Hippocampal formation (tissue), 2 donors: ENCODE data around the gene WWOX.

Experiments used
- DNase-seq, 2 donors: peaks; one replicate each; lab custom pipeline; 2025; lab: John Stamatoyannopoulos, UW

The WWOX gene

DNA sequence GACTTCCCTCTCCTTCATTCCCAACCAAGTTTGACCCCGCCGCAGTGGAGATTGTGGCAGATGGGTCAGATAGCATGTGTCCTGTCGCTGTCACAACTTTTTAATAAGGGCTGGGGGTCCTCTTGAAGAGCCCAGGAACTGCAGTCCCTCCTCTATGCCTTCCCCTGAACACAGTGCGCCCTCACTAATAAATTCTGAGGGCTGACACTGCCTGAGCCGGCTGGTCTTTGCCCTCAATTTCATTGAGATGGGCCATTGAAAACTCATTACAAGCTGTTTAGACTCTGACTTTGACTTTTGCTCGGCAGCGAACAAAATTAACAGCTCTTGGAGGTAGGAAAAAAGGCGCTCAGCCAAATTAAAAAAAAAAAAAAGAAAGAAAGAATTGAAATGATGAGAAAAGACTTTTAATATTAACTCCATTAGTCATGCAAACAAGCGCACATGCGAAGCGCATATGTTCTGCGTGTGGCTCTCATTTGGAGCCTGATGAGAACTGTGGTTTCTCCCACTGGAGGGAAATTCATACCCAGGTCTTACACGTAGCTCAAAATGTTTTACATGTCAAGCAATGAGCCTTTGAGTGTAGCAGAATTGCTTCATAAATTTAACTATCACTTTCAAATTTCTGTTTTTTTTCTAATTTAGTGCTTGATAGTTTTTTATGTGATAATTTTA is 704.7 kb downstream of the WWOX start:
- DNase-seq, result no peak

- DNase-seq, result no peak
These were observed 706.1 kb downstream of the WWOX start for GRCh38 chr16:78805556-78805955.

- no peak for DNase-seq
These were observed 711.8 kb downstream of the WWOX start for GRCh38 chr16:78811247-78811646.

DNA sequence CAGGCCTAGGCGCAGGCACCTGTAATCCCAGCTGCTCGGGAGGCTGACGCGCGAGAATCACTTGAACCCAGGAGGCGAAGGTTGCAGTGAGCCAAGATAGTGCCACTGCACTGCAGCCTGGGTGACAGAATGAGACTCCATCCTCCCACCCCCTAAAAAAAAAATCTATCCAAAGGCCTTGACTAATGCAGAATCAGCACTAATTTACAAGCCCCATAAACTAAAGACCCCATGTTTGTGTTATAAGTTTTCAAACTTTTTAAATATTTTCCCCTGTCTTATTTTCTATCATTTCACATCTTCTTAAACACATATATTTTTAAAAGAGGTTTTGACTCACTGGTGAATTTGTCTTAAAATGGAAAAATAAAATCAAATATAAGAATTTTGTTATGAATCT is 713.1 kb downstream of the WWOX start:
- no peak for DNase-seq

DNA sequence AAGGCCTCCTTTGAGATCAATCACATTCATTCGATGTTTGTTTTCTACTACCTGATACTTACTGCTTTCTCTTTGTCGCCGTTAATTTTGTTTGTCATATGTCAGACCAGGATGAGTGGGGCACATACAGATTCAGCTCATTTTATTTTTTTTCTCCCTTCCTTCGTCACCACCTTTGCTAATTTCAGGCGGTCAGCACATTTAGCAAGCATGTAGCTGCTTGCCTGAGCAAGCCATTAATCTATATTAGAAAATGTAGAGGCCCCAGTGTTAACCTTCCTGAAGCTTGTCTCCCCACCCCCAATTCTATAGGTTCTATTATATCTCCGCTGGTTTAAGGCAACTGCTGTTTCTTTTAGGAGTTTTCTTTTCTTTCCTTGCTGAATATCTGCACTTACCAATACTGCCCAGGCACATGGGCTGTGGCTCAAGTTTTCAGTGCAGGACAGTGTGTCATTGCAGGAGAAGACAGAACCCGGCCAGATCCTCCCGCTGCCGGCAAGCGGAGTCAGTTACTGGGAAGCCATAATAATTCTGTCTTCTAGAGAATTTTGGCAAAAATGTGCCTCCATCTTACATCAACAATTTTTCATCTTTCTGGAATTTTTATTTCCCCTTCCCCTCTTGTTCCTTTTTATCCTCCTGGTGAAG is 714.3 kb downstream of the WWOX start:
- DNase-seq, result no peak

GRCh38 chr16:78815713-78816112 is 716.3 kb downstream of the WWOX start:
- no peak for DNase-seq

DNA sequence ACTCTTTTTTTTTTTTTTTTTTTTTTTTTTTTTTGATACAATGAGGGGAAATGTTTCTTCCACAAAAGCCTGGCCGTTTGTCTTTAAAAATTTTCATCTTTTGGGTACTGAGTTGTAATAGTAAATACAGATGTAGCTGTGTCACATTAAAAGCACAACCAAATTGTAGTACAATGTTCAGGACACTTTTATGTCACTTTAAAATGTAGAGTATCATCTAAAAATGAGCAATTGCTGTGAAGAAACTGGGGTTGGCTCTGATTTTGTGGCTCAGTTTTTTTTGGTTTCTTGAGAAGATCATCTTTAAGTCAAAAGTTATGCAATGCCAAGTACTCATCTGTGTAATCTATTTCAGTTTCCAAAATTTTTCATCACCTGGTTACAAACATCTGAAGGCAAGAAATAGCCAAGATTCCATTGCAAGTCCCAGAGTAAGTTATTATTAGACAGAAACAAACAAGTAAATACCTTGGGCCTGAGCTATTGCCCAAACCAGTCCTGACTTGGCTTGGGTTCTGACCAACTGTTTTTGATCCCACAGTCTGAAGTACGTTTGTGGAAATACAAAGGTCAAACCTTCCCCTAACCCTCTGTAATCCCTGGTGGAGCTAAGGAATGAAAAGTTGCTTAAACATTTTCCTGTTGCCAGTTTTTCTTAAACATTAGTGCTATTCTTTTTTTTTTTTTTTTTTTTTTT is 717.2 kb downstream of the WWOX start:
- no peak for DNase-seq

GRCh38 chr16:78817200-78817739 is 717.8 kb downstream of the WWOX start:
- DNase-seq, result no peak

GRCh38 chr16:78821335-78821734 is 721.9 kb downstream of the WWOX start:
- no peak for DNase-seq

DNA sequence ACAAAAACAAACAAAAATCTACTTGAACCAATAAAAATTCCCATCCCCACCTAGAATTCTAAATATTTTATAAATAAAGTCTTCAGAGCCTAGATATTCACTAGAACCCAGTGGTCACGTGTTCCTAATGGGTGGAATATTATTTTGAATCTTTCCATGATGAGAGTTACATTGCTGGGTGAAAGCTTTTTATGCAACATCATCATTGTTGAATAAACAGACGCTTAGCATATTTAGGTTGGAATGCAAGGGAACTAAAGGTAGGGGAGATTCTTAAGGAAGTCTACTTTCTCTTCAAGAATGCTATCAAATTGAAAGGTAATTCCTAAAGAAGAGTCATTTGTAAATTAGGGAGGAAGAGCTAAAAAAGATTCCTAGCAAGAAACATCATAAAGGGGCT is 723.1 kb downstream of the WWOX start:
- no peak for DNase-seq

GRCh38 chr16:78823027-78823426 is 723.6 kb downstream of the WWOX start:
- DNase-seq, result no peak

- no peak for DNase-seq
These were observed 729.8 kb downstream of the WWOX start for GRCh38 chr16:78829280-78829679.

GRCh38 chr16:78830599-78830998 is 731.1 kb downstream of the WWOX start:
- no peak for DNase-seq

DNA sequence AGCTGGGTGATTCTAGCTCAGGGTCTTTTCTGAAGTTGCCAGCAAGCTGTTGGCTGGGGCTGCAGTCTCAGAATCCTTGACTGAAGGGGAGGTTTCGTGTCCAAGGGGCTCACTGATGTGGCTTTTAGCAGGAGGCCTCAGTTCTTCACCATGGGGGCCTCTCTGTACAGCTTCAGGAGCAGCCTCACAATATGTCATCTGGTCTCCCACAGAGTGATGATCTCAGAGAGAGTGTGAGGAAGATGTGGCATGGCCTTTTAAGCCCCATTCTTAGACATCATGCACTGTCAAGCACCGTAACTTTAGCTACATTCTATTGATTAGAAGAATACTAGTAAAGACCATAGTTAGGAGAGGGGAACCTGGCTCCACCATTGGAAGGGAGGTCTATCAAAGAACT is 732.6 kb downstream of the WWOX start:
- no peak for DNase-seq

GRCh38 chr16:78836802-78837491 is 737.5 kb downstream of the WWOX start:
- DNase-seq, result no peak

- DNase-seq, result no peak
These were observed 738.3 kb downstream of the WWOX start for GRCh38 chr16:78837706-78838105.

DNA sequence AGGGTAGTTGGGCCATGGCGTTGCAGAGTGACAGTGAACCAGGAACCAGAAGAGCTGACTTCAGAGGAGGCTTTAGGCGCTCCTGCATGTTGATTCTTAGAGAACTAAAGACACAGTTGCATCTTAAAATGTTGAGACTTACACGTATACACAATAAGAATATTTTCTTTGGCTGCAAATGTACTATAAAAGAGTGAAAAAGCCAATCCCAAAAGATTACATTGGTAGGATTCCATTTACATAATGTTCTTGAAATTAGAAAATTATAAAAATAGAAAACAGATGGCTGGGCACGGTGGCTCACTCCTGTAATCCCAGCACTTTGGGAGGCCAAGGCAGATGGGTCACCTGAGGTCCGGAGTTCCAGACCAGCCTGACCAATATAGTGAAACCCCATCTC is 738.8 kb downstream of the WWOX start:
- DNase-seq, result no peak

DNA sequence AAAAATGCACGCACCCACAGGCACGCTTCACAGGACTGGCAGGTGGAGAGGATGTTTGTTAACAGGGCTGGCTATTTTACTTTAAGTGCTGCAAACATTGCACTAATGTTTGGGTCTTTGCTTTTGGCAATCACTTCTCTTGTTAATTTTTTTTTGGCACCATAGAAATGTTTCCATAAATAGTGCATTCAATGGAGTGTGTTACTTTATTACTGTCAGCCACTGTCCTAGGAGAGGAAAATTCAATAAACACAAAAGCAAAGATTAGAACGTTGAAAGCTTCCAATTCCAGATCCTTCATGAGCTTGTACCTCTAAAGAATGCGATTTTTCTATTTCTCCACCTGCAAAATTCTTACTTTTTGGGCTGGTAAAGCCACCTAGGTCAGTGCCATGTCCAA is 743.5 kb downstream of the WWOX start:
- no peak for DNase-seq

GRCh38 chr16:78843978-78844377 is 744.5 kb downstream of the WWOX start:
- no peak for DNase-seq

- DNase-seq, result no peak
These were observed 745.2 kb downstream of the WWOX start for GRCh38 chr16:78844682-78845081.

GRCh38 chr16:78851266-78851665 is 751.8 kb downstream of the WWOX start:
- DNase-seq, result no peak

- no peak for DNase-seq
These were observed 752.7 kb downstream of the WWOX start for GRCh38 chr16:78852081-78852635.
